Measurements from ENCODE around the gene TSPAN33.
"Not testable (repeated sequence)": the region's sequence is repeated elsewhere in the genome, so short reads cannot be mapped to it uniquely, and the experiment has no call there.

TSPAN33 gene

GRCh38 chr7:129169686-129170440, 25.4 kb downstream of the TSPAN33 start:
- H3K27ac Mint-ChIP-seq: no peak overlapping the region
- H3K4me3 Mint-ChIP-seq: peak overlapping the region; percentile 76
- H3K27me3 Mint-ChIP-seq (ENCODE audit: low read depth, poor library complexity): peaks cover 48% of the 10 kb centered on the region
- H3K36me3 Mint-ChIP-seq (ENCODE audit: low read depth): no peaks in the 10 kb centered on the region
- peaks cover 32% of the 10 kb centered on the region for H3K4me1 Mint-ChIP-seq
- DNase-seq: no peak
- peaks cover 4% of the 10 kb centered on the region for H3K9me3 Mint-ChIP-seq
- no peak for TF ChIP-seq CTCF (IDR thresholded peaks at IDR 0.05)

GRCh38 chr7:129170441-129171021, 26.0 kb downstream of the TSPAN33 start:
- H3K4me3 Mint-ChIP-seq: no peak overlapping the region
- H3K4me1 Mint-ChIP-seq: peaks cover 32% of the 10 kb centered on the region
- H3K36me3 Mint-ChIP-seq (ENCODE audit: low read depth): no peaks in the 10 kb centered on the region
- peaks cover 4% of the 10 kb centered on the region for H3K9me3 Mint-ChIP-seq
- DNase-seq: no peak
- no peak for TF ChIP-seq CTCF (IDR thresholded peaks at IDR 0.05)
- no peak overlapping the region for H3K27ac Mint-ChIP-seq
- H3K27me3 Mint-ChIP-seq (ENCODE audit: low read depth, poor library complexity): peaks cover 49% of the 10 kb centered on the region

GRCh38 chr7:129173861-129174260, 29.4 kb downstream of the TSPAN33 start:
- H3K4me3 Mint-ChIP-seq; DNase-seq; H3K27ac Mint-ChIP-seq; H3K36me3 Mint-ChIP-seq (ENCODE audit: low read depth); H3K9me3 Mint-ChIP-seq: not testable (repeated sequence)
- Mint-ChIP-seq H3K4me1 (peaks cover 22% of the 10 kb centered on the region), H3K27me3 (ENCODE audit: low read depth, poor library complexity) (peaks cover 32% of the 10 kb centered on the region)

GRCh38 chr7:129176916-129177710, 32.6 kb downstream of the TSPAN33 start:
- no peak for TF ChIP-seq CTCF (IDR thresholded peaks at IDR 0.05)
- no peak for DNase-seq
- Mint-ChIP-seq H3K9me3 (peaks cover 10% of the 10 kb centered on the region), H3K4me3 (no peak overlapping the region), H3K27me3 (ENCODE audit: low read depth, poor library complexity) (peaks cover 10% of the 10 kb centered on the region), H3K36me3 (ENCODE audit: low read depth) (no peaks in the 10 kb centered on the region), H3K4me1 (peaks cover 12% of the 10 kb centered on the region), H3K27ac (no peak overlapping the region)

GRCh38 chr7:129184981-129185670, 40.6 kb downstream of the TSPAN33 start:
- no peak overlapping the region for H3K4me3 Mint-ChIP-seq
- H3K36me3 Mint-ChIP-seq (ENCODE audit: low read depth): no peaks in the 10 kb centered on the region
- peaks cover 17% of the 10 kb centered on the region for H3K27me3 Mint-ChIP-seq (ENCODE audit: low read depth, poor library complexity)

More at GRCh38 chr7:129184981-129185670, 40.6 kb downstream of the TSPAN33 start:
- no peak for TF ChIP-seq CTCF (IDR thresholded peaks at IDR 0.05)
- Mint-ChIP-seq H3K27ac (no peak overlapping the region), H3K4me1 (peaks cover 26% of the 10 kb centered on the region), H3K9me3 (peaks cover 15% of the 10 kb centered on the region)
- DNase-seq: no peak
